Right ventricle myocardium superior (tissue), 1 donor: ENCODE results near the gene SETBP1. TPM values are rescaled to one million over a fixed set of nuclear protein-coding genes. Genes with fewer than 3 reads are reported as not detected.

Source experiments
- ATAC-seq: fragments of 200-7000 bp; cut with Tn5 transposase; one replicate; pipeline ENCODE4 v1.9.1; 2020; ENCODE audit warnings: mild to moderate bottlenecking; ENCODE audit not compliant: poor library complexity
- DNase-seq: peaks from one replicate; pipeline ENCODE4 v3.0.0-alpha.2; 2020
- intact Hi-C: fragments of 100-400 bp; cut with DNase I; formaldehyde crosslinking; loops from one replicate; pipeline ENCODE4 v1.11.2; 2022
- total RNA-seq: library from RNA; stranded (reverse); fragmentation: NEBNext Ultra II Directional; extraction: Animal tissue kit (Norgen Biotek cat#: 25700); gene quantifications from one replicate; pipeline ENCODE4 v1.2.1, GENCODE V29; 2021
- donor health status: DM: no; HTN: yes; CAD: no; lungs with severe emphysema.

SETBP1 gene
- total RNA-seq, 1 donor from 2014 or later, result 6.3 TPM

GRCh38 chr18:44697315-44697714, 16.6 kb downstream of the SETBP1 start:
- ATAC-seq, result peak; percentile 13
- no peak for DNase-seq
- intact Hi-C loops, result no loop called here

- no peak for ATAC-seq
- DNase-seq, result no peak
- intact Hi-C loops, result no loop called here
Measured at GRCh38 chr18:44698518-44698917, 17.8 kb downstream of the SETBP1 start.

- ATAC-seq, result peak; percentile 54
- intact Hi-C loops, result no loop called here
- no peak for DNase-seq
Measured at GRCh38 chr18:44699572-44700261, 19.0 kb downstream of the SETBP1 start.

- DNase-seq (no peak), ATAC-seq (peak; percentile 58)
- intact Hi-C loops, result no loop called here
Measured at GRCh38 chr18:44700652-44701051, 20.0 kb downstream of the SETBP1 start.

GRCh38 chr18:44701227-44701626, 20.5 kb downstream of the SETBP1 start:
- intact Hi-C loops, result no loop called here
- ATAC-seq (no peak), DNase-seq (no peak)

- ATAC-seq (no peak), DNase-seq (no peak)
- intact Hi-C loops, result no loop called here
Measured at GRCh38 chr18:44702594-44702993, 21.9 kb downstream of the SETBP1 start.

GRCh38 chr18:44704135-44704789, 23.6 kb downstream of the SETBP1 start:
- intact Hi-C loops, result no loop called here
- ATAC-seq (no peak), DNase-seq (no peak)

- DNase-seq, result no peak
- no peak for ATAC-seq
- intact Hi-C loops, result no loop called here
Measured at GRCh38 chr18:44705075-44705675, 24.5 kb downstream of the SETBP1 start.

DNA sequence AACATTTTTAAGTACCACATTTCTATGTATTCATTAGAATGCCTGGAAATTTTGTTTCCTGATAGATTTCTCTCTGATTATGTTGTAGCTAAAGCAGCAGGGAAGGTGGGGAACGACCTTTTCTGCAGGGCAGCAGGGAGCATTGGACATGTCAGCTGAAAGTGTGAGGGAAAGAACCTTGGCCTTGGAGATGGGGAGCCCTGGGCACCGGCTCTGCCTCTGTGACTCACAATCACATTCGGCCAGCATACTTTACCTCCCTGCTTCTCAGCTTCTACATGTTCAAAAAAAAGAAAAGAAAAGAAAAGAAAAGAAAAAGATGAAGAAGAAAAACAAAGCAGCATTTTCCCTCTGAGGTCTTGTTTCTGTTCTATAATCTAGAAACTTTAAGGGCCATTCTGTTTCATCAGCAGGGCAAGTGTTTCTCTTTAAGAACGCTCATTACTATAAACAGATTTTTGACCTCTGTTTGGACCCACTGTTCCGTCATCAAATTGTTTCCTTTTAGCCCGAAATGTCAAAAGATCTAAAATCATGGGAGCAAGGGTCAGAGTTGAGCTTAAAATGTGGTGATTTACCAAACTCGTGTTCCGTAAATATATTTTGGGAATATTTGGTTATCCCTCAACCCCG, 27.9 kb downstream of the SETBP1 start:
- peak; percentile 55 for ATAC-seq
- no peak for DNase-seq
- intact Hi-C loops, result no loop called here

GRCh38 chr18:44709307-44710126, 28.8 kb downstream of the SETBP1 start:
- intact Hi-C loops, result no loop called here
- DNase-seq (no peak), ATAC-seq (no peak)

- intact Hi-C loops, result no loop called here
- no peak for ATAC-seq
- no peak for DNase-seq
Measured at GRCh38 chr18:44710931-44711330, 30.2 kb downstream of the SETBP1 start.

DNA sequence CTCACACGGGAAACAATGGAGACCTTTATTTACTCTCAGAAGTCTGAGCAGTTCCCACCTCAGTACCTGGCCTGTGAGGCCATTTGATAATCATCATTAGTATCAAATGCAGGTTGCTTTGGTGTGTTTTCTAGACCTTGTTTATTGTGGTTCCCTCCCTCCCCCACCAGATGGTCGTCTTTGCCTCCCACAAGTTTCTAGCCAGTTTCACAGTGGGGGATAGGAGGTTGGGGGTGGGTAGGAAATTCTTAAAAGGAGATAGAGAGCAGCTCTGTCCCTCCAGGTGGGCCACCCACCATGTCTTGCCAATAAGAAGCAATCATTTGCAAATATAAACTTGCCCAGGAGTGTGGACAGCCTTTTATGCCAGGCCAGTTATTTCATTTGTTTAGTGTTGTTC, 31.3 kb downstream of the SETBP1 start:
- ATAC-seq (no peak), DNase-seq (no peak)
- intact Hi-C loops, result no loop called here

DNA sequence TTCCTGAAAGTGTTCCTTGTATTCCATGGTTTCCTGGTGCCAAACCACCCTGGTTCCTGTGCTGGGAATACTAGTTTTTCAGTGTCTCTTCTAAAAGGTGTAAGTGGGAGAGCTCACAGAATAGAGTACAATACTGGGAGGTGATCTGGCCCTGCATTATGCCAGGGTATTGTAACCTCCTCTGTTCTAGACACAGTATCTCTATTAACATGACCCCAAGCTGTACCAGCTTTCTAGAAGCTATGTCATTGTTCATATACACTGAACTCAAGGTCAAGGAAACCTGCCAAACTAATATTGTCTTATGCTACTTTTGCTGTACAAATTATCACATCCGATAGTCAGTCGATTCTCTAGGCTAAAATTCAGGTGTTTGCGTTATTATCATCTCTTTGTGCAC, 32.7 kb downstream of the SETBP1 start:
- no peak for DNase-seq
- intact Hi-C loops, result no loop called here
- ATAC-seq, result no peak

DNA sequence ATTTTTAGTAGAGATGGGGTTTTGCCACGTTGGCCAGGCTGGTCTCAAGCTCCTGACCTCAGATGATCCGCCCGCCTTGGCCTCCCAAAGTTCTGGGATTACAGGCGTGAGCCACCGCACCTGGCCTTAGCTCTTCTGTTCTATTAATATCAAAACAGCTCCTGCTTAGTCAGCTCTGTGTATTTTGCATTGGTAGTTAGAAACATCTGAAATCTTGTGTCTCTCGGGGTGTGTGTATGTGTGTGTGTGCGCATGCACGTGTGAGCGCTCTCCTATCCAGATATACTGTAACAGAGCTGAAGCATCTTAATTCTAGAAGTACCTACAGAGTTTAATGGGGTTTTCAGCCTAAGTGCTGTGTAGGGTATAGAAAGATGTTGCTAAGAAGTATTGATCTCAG, 33.7 kb downstream of the SETBP1 start:
- intact Hi-C loops, result no loop called here
- no peak for DNase-seq
- no peak for ATAC-seq

- DNase-seq (no peak), ATAC-seq (peak; percentile 46)
- intact Hi-C loops, result no loop called here
Measured at GRCh38 chr18:44715245-44715644, 34.6 kb downstream of the SETBP1 start.

DNA sequence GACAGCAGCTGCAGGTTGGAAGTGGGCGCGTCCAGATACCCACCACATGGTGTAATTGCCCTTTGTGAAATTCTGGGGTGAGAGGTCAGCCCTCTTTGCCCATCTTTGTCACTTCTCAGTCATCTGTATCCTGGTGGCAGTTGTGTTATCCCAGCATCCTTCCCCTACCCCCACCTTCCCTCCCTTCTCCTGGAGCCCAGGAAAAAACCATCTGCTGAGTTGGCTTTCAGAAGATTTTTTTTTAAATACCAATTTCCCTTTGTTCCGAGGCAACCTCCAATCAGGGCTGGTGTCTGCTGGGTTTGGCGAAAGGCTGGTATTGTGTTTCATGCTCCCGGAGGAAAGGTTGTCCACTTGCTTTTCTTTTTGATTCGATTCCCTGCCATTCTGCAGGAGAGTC, 35.2 kb downstream of the SETBP1 start:
- no peak for DNase-seq
- no peak for ATAC-seq
- intact Hi-C loops, result no loop called here

DNA sequence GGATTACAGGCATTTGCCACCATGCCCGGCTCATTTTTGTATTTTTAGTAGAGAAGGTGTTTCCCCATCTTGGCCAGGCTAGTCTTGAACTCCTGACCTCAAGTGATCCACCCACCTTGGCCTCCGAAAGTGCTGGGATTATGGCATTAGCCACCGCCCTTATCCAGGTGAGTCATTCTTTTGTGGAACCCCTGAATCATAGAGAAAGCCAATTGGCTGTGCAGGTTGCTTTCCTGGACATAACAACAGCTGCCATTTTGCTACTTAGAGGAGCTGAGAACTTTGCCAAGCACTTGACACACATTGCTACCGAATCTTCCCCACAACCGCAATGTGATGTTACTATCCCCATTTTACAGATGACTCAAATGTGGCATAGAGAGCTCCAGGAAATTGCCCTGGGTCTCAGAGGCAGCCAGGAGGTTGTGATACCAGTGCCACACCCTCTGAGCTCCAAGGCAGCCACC, 36.0 kb downstream of the SETBP1 start:
- intact Hi-C loops, result no loop called here

GRCh38 chr18:44719519-44720060, 38.9 kb downstream of the SETBP1 start:
- intact Hi-C loops, result no loop called here
- ATAC-seq, result peak; percentile 30
- no peak for DNase-seq

More for the DNA sequence above, 36.0 kb downstream of the SETBP1 start:
- DNase-seq (no peak), ATAC-seq (no peak)
